HG03139 (cell line): Measurements from ENCODE around the gene SAXO2.
"Not testable (repeated sequence)": the region's sequence is repeated elsewhere in the genome, so short reads cannot be mapped to it uniquely, and the experiment has no call there.

ENCODE experiments used
- ATAC-seq: cut with Tn5 transposase; IDR thresholded peaks from one replicate; pipeline ENCODE4 v1.9.1; 2021; ENCODE audit not compliant: unreplicated experiment

The SAXO2 gene, protein sequence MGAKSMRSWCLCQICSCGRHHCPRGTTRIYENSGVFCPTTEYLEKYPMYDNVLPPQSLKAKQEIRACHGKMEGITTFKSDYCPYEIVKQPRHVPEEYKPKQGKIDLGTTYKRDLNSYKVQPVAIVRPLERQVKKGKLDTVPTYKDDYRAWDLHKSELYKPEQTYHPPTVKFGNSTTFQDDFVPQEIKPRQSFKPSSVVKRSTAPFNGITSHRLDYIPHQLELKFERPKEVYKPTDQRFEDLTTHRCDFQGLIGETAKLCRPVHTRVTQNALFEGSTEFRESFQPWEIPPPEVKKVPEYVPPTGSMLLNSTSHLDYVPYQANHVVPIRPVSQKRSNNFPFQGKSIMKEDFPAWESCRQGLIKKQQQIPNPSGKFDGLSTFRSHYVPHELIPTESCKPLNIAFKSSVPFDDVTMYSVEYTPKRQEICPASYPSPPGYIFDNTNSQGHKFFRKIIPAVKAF

DNA sequence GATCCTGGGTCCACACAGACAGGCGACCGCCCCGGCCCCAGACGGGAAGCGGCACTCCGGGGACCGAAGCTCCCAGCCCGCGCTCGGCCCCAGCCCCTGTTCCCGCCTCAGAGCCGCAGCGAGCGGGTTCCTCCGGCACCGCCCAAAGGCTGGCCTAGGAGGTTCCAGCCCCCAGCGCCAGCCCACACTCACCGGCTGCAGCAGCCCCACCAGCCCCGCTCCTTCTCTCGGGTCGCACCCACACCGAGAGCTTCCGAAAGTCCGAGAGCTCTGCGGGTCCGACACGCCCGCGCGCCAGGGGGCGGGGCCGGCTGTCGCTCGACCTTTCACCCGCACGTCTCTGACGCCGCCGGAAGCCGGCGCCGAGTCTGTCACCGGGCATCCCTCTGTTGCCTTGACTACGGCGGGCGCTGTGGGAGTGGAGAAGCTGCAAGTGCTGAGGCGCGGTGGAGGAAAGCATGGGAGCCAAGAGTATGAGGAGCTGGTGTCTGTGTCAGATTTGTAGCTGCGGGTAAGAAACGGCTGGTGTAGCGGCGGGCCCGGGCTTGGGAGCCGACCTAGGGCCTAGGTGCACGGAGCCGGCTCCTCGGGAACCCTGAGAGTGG lies at the start of gene SAXO2, which contains the start of gene EFL1:
Gene SAXO2, plus strand, starts transcription at position 397 of the 605 bp plus-strand sequence. Its CDS starts 62 bp downstream, at position 459.
Gene EFL1, minus strand, starts transcription at position 313 of the 605 bp plus-strand sequence. CDS start 956 bp downstream, outside the sequence.
- ATAC-seq = peak; percentile 97

DNA sequence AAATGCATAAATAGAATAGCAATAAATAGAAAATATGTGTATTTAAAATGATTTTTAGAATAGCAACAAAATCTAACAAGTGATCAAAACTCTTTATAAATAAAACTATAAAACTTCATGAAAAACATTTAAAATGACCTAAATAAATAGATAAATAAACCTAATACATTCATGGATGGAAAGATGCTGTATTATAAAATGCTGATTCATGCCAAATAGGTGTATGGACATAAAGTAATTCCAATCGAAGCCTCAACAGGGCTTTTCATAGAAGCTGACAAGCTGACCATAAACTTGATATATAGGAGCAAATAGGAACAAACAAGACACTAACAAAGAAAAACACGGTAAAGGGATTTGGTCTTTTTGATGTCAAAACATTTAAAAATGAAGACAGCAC lies 46.5 kb upstream of the SAXO2 start:
- ATAC-seq = not testable (repeated sequence)

DNA sequence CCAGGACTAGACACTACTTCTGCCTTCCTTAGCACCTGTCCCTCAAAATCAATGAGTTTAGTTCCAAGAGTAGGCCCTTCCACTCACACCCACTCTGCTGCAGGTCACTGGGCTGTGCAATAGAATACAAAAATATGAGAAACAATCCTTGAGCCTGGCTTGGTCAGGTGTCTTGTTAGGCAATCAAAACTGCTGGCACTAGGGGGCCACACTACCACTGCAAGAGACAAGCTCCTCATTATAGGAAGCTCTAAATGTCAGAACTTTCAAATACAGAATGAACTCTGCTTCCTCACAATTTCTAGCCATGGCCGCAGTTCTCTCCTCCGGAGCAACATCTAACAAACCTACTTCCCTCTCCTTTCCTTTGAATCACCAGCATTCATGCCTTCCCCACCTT lies 41.1 kb upstream of the SAXO2 start:
- ATAC-seq = not testable (repeated sequence)

DNA sequence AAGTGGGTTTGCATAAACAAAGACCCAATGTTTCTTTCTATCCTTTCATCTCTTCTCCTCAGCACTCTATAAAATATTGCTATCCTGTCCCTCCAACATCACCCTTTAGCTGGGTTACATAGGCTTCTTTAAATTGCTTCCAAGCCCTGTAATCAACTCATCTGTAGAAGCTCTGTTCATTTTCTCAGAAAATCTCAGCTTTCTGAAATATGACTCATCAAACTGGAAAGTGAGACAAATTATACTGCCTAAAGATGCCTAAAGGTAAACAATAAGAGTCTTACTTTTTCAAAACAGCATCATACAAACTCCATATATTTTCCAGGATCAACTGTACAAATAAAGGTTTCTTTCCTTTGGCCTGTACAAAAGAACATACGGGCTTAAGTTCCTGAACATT lies 33.9 kb upstream of the SAXO2 start:
- ATAC-seq = no peak

DNA sequence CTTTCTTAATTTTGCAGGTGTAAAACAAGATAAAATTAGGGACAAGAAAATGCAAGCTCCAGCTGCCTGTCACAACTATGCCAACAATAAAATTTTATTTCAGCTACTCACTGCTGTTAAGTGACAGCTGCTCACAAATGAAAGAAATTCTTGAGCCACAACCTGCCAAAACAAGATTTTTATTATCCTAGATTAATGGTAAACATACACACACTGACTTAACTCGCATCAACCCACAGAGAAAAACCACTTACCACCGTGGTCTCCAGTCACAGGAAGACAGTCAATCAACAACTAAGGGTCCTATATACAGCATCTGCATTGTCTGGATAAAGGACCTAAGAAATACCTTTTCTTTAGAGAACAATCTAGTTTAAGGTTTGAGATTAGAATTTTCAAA lies 31.4 kb upstream of the SAXO2 start:
- no peak for ATAC-seq

DNA sequence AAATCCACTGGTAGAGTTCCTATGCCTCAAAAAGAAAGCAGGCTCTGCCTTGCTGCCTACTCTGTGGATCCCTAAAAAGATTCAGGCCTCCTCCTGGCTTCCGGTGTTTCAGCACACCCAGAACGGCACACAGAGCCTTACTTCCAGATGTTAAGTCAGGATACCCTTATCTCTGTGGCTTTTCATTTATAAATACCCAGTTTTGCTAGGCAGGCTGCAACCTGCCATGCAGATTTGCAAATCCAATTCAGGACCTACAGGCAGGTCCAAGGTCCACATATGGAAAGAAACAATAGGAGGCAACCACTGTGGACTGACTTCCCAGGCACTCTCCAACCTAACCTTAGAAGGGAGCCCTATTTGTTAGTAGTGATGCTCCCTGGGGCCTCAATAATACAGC lies 30.8 kb upstream of the SAXO2 start:
- no peak for ATAC-seq

DNA sequence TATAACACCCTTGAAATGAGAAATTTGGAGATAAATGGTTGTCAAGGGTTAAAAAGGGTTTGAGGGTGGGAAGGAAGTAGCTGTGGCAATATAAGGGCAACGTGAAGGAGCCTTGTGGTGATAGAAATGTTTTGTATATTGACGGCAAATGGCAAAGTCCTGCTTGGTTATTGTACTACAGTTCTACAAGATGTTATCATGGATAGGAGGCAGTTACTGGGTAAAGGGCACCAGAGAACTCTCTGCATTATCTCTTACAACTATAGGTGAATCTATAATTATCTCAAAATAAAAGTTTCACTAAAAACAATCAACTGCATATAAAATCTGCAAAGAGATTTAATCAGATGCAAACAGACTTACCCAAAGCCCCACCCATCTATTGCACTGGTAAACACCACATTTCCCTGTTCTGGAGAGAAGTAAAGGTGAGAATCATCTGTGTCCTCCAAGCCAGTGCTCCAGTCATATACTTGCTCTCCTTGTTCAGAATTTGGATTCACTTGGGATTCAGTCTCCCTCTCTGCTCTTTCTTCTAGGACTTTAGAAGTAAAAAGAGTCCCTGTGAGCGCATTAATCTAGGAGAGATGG lies 24.6 kb upstream of the SAXO2 start:
- ATAC-seq = not testable (repeated sequence)

DNA sequence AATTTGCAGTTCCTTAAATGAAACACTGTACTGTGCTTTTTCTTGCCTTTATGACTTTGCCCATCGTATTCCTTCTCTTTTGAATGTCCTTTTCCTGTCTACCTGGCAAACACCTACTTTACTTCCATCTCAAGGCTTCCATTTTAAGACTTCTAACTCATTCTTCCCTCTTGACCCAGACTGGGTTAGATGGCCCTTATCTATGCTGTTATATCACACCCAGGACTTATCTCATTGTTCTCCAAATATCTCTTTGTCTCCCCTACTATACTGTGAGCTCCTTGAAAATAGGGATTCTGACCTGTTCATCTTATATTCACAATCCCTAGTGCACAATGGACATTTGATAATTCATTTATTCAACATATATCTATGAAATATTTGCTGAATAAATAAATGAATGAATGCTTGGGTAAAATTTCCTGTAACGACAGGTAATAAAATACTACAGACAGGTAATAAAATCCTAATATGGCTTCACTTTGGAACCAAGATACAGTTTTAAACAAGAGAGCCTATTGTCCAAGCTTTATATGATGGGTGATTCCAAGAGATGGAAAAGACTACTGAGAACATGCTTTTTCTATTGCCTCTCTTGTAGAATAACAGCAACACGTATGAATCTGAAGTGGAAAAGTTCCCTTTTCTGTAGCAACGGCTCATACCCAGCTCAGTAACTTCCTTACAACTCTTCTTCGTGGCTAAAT lies 22.8 kb upstream of the SAXO2 start:
- no peak for ATAC-seq

DNA sequence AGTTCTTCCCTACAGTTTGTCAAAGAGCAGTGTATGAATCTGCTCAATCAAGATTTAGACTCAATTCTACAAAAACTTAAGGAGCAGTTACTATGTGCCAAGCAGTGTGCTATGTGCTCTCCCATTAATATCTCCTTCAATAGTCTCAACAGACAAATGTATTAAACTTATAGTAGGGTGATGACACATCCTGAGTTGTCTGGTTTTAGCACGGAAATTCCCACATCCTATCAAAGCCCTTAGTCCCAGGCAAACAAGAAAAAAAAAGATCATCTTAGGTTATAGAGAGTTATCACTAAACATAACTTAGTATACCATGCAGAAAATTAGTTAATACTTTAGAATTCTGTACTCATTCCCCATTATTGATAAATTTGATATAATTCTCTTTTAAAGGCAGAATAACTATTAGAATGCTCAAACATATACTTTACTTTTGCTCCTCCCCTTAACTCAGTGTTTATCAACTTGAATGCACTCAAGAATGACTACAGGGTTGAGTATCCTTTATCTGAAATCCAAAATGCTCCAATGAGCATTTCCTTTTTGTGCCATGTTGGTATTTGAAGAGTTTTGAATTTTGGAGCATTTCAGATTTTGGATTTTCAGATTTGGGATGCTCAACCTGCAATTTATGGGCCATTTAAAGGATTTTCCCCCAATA lies 20.6 kb upstream of the SAXO2 start:
- not testable (repeated sequence) for ATAC-seq

DNA sequence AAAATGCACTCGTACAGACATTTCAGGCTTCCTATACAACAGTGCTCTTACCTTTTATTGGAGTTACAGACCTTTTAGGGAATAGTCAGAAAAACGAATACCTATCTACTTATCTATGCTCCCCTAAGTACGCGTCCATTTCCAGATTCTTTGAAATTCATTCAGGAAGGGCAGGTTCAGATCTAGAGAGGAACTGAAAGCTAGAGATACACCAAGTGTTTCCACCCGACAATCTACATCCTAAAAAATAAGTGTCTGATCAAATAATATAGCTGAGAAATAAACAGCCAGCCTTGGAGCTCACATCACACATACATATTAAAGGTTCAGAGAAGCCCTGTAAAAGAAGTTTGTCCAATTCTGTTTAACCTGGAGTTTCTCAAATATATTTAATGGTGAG lies 19.0 kb upstream of the SAXO2 start:
- not testable (repeated sequence) for ATAC-seq

DNA sequence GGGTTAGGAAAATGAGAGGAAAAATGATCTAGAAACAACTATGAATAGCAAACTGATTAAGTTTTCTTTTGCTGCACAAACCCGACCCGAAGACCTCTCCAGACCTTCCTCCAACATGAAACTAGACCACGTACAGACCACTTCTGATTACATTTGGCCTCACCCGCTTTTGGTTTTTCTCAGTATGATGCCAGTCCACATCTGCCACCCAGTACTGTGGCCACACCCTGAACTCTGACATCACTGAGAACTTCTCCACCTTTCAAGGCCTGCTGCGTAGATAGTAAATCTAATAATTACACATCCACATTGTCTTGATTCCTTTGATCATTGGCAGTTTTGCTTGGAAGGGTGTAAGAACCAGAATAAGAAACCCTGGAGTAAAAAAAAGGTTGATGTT lies 16.7 kb upstream of the SAXO2 start:
- ATAC-seq = not testable (repeated sequence)

DNA sequence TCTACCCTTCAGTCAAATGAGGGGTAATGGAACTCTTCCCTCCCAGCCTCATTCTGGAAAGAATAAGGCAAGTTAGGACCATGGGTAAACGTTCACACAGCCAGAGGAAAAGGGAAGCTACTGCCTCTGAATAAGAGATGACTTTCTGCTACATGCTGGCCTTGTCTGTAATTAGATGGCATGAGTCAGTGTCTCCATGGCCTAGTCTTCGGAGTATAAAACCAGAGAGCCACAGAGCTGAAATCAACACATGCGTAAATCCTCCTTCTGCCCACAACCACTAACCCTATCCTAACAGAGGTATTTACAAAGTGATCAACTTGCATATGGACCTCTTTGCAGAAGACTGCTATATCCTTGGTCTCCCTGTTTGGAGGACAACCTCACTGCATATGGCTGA lies 14.4 kb upstream of the SAXO2 start:
- ATAC-seq = not testable (repeated sequence)

DNA sequence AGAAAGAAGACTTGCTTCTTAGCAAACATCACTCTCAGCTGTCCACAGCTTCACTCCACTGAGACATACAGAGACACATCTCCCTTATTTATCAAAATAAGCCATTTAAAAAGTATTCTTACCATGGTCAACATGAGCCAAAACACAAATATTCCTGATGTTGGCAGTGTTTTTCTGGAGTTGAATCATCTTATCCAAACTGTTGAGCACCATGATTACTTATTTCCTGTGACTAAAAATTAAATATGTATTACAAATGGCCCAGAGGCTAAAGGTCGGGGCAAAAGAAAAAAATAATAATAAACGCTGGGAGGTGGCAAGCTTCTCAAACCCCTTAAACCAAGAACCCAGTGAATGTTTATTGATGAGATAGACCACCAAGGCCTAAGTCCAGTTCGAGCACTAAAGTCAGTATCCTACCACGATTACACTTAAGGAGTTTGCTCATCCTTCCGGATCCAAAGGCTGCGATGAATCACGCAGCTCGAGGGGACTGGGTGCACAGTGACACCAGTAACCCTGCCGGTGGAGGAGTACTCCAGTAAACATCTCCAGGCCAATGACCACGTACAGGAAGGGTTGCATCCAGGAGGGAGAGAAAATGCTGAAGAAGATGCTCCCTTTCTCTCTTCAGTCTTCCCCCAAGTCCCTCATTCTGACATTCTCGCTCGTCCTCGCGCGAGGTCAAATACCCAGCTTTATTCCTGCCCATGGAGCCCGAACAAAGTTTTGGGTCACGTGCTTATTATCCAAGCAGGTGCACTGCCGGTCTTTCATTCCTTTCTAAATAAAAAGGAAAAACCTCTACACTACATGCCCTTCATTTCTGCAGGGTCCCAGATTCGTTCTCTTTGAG lies 824 bp upstream of the SAXO2 start:
- ATAC-seq = peak; percentile 21

DNA sequence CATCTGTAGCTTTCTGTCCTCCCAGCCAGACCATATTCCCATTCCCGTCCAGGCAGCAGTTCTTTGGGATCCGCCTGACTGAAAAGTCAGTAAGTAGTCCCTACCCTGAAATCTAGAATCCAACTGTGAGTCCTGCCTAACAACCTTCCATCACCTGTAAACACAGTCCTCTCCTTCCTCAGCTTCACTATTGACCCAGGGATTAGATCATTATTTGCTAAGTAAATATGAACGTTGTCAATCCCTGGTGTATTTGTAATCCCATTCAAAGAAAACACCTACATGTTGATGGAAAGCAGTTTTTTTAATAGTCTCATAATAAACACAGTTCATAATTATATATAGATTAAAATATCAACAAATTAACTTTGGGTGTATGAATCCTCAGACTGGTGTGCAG lies 732 bp downstream of the SAXO2 start:
- no peak for ATAC-seq

DNA sequence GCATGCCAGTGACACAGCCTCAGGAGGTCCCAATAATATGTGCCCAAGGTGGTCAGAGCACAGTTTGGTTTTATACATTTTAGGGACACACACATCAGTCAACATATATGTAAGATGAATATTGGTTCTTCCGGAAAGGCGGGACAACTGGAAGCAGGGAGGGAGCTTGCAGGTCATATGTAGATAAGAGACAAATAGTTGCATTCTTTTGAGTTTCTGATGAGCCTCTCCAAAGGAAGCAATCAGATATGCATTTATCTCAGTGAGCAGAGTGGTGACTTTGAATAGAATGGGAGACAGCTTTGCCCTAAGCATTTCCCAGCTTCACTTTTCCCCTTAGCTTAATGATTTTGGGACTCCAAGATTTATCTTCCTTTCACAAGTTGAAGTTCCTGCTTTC lies 4.5 kb downstream of the SAXO2 start:
- ATAC-seq = not testable (repeated sequence)

DNA sequence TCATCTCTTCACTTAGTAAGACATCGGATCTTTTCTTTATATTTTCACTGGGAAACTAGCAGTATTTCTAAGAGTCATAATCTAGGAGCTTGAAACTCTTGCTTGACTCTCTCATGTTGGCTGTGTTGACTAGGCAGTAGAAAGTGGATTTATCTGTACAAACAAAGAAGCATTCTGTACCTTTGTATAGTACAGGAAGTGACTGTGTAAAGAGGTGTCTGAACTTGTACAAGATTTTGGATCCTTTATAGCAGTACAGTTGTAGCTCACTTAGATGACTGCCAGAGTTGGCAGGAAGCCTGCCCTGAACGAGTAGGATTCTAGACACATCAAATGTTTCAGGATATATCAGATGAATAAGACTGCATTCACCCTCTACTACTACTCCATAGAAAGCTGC lies 5.8 kb downstream of the SAXO2 start:
- ATAC-seq = not testable (repeated sequence)

DNA sequence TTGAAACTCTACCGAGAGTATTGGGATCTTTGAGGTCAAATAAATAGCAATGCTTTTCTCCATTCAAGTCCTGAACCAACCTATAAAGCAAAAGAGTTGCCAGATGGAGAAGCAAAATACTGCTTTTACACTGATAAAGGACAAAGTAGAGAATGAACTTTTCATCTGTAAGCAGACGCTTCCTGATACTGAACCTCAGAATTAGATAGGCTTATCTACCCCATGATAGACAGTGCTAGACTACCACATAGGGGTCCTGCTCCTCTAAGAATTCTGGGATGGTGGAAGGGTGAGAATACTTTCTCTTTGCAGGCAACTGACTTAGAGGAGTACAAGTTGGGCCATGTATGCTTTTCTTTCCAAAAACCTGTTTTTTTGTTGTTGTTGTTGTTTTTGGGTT lies 9.5 kb downstream of the SAXO2 start:
- ATAC-seq = no peak

DNA sequence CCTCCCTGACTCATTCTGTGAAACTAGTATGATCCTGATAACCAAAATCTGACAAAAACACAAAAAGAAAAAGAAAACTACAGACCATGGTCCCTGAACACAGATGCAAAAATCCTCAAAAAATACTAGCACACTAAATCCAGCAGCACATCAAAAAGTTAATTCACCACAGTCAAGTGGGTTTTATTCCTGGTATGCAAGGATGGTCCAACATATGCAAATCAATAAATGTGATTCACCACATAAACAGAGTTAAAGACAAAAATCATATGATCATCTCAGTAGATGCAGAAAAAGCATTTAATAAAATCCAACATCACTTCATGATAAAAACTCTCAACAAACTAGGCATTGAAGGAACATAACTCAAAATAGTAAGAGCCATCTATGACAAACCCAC lies 12.8 kb downstream of the SAXO2 start:
- ATAC-seq = no peak

DNA sequence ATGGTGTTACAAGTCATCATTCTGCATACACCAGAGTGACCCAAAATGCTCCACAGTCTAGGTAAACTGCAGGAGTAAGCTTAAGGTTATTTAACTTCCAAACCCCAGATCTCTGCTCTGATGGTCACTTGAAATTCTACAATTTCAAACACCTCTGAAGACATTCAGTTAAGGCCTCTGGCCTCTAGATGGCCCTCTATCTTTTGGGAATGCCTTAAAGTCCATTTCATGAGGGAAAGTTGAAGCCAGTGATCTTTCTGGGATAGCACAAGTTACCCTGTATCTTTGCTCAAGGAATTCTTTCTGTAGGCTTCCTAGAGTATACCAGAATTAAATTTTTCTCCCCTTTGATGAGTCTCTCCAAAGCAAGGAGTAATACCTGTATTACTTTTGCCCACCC lies 18.7 kb downstream of the SAXO2 start:
- not testable (repeated sequence) for ATAC-seq

DNA sequence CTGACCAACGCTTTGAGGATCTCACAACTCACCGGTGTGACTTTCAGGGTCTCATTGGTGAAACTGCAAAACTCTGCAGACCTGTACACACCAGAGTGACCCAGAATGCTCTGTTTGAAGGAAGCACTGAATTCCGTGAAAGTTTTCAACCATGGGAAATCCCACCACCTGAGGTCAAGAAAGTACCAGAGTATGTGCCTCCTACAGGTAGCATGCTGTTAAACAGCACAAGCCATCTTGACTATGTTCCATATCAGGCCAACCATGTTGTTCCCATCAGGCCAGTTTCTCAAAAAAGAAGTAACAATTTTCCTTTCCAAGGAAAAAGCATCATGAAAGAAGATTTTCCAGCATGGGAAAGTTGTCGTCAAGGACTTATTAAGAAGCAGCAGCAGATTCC lies 19.8 kb downstream of the SAXO2 start:
- ATAC-seq = not testable (repeated sequence)
